Measurements from ENCODE around the gene MTA2. TPM values are rescaled to one million over a fixed set of nuclear protein-coding genes. Genes with fewer than 3 reads are reported as not detected.
A peak's percentile ranks its signal among the peaks of the same experiment; 100 is the strongest.

Gene MTA2
- total RNA-seq, 2 donors from 2014 or later = 26.2 to 29.3 TPM

- intact Hi-C loops (cut with DNase I) = no loop called here
These were observed 45.4 kb downstream of the MTA2 start for GRCh38 chr11:62556108-62556874.

GRCh38 chr11:62555464-62556107 lies 46.1 kb downstream of the MTA2 start:
- intact Hi-C loops (cut with DNase I) = no loop called here
- H3K9me3 ChIP-seq = no peaks in the 10 kb centered on the region
- no peaks in the 10 kb centered on the region for H3K27me3 ChIP-seq
- TF ChIP-seq POLR2A (IDR thresholded peaks at IDR 0.05) = no peak
- ATAC-seq (no peak), DNase-seq (peak in 1 of 4 donors; percentile 50)
- H3K4me3 ChIP-seq = no peak overlapping the region
- peaks cover 73% of the 10 kb centered on the region for H3K4me1 ChIP-seq
- H3K36me3 ChIP-seq (replicated peaks in 1 of 2; ENCODE audit: insufficient read depth in 1 of 2, low read depth in 2 of 2) = peaks cover 0 to 13% of the 10 kb centered on the region in 2 donors
- peak overlapping the region; percentile 36 to 76 (median 61) for H3K27ac ChIP-seq
- WGBS, 2 donors = 18 to 34% methylated on average over 4 of the region's 4 CpGs

More at GRCh38 chr11:62556108-62556874, 45.4 kb downstream of the MTA2 start:
- H3K4me1 ChIP-seq = peaks cover 73% of the 10 kb centered on the region
- DNase-seq = peak; percentile 64 to 85 (median 80)
- H3K36me3 ChIP-seq (replicated peaks in 1 of 2; ENCODE audit: insufficient read depth in 1 of 2, low read depth in 2 of 2) = peaks cover 0 to 13% of the 10 kb centered on the region in 2 donors
- ATAC-seq = peak; percentile 47
- WGBS, 2 donors = 41 to 50% methylated on average over 7 to 14 of the region's 14 CpGs
- H3K4me3 ChIP-seq = no peak overlapping the region
- no peak for TF ChIP-seq POLR2A (IDR thresholded peaks at IDR 0.05)
- TF ChIP-seq, protein P1, sequence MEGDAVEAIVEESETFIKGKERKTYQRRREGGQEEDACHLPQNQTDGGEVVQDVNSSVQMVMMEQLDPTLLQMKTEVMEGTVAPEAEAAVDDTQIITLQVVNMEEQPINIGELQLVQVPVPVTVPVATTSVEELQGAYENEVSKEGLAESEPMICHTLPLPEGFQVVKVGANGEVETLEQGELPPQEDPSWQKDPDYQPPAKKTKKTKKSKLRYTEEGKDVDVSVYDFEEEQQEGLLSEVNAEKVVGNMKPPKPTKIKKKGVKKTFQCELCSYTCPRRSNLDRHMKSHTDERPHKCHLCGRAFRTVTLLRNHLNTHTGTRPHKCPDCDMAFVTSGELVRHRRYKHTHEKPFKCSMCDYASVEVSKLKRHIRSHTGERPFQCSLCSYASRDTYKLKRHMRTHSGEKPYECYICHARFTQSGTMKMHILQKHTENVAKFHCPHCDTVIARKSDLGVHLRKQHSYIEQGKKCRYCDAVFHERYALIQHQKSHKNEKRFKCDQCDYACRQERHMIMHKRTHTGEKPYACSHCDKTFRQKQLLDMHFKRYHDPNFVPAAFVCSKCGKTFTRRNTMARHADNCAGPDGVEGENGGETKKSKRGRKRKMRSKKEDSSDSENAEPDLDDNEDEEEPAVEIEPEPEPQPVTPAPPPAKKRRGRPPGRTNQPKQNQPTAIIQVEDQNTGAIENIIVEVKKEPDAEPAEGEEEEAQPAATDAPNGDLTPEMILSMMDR (IDR thresholded peaks at IDR 0.05) = no peak
- H3K27ac ChIP-seq = peak overlapping the region; percentile 36 to 76 (median 61)
- H3K9me3 ChIP-seq = no peaks in the 10 kb centered on the region
- no peaks in the 10 kb centered on the region for H3K27me3 ChIP-seq

GRCh38 chr11:62554387-62555167 lies 47.1 kb downstream of the MTA2 start:
- TF ChIP-seq POLR2A (IDR thresholded peaks at IDR 0.05) = no peak
- TF ChIP-seq, protein P1 (IDR thresholded peaks at IDR 0.05) = no peak
- intact Hi-C loops (cut with DNase I) = no loop called here

DNA sequence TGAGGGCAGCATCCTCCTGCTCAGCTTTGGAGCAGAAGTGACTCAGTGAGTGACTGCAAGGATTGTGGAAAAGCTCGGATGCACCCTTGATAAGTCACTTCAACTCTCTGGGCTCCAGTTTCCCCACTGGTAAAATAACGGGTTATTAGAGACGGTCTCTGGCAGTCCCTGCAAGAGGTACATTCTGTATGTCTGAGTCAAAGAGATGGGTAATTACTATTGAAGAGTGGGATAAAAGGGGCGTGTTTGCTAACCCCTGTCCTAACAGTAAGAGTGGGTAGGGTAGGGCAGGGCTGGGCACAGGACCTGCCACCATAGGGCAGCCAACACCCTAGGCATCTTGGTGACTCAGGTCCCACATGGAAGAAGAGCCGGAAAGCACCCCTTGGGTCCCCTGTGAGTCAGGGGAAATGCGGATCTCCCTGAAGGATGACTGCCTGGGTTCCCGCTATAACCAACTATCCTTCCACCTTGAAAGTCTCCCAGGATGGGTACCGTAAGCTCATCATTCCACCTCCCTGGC lies 47.8 kb downstream of the MTA2 start:
- Histone ChIP-seq H3K36me3 (replicated peaks in 1 of 2; ENCODE audit: insufficient read depth in 1 of 2, low read depth in 2 of 2) (peaks cover 0 to 4% of the 10 kb centered on the region in 2 donors), H3K4me3 (no peak overlapping the region), H3K4me1 (peaks cover 83% of the 10 kb centered on the region), H3K27ac (peak overlapping the region; percentile 76 to 88 (median 83)), H3K27me3 (no peaks in the 10 kb centered on the region), H3K9me3 (no peaks in the 10 kb centered on the region)
- WGBS, 2 donors = 81 to 87% methylated on average over 7 to 8 of the region's 8 CpGs
- TF ChIP-seq POLR2A (IDR thresholded peaks at IDR 0.05) = no peak
- TF ChIP-seq, protein P1 (IDR thresholded peaks at IDR 0.05) = no peak
- DNase-seq (no peak), ATAC-seq (no peak)
- intact Hi-C loops (cut with DNase I) = no loop called here

More at GRCh38 chr11:62554387-62555167, 47.1 kb downstream of the MTA2 start:
- Histone ChIP-seq H3K4me1 (peaks cover 76% of the 10 kb centered on the region), H3K27ac (peak overlapping the region; percentile 76 to 88 (median 83)), H3K4me3 (no peak overlapping the region), H3K36me3 (replicated peaks in 1 of 2; ENCODE audit: insufficient read depth in 1 of 2, low read depth in 2 of 2) (peaks cover 0 to 10% of the 10 kb centered on the region in 2 donors), H3K27me3 (no peaks in the 10 kb centered on the region), H3K9me3 (no peaks in the 10 kb centered on the region)
- WGBS, 2 donors = 54 to 62% methylated on average over 7 of the region's 7 CpGs
- ATAC-seq = no peak
- DNase-seq = peak in 3 of 4 donors; percentile 60 to 82 (median 82)

All from body of pancreas (tissue), 4 donors.